GM21515 (cell line): ENCODE measurements around the gene DDX20.
"Not testable (repeated sequence)": the region's sequence is repeated elsewhere in the genome, so short reads cannot be mapped to it uniquely, and the experiment has no call there.

Source experiments
- ATAC-seq: cut with Tn5 transposase; IDR thresholded peaks from one replicate; pipeline ENCODE4 v1.9.1; 2021; ENCODE audit not compliant: unreplicated experiment

The DDX20 gene

GRCh38 chr1:111786669-111787207 lies 31.0 kb downstream of the DDX20 start:
- no peak for ATAC-seq

DNA sequence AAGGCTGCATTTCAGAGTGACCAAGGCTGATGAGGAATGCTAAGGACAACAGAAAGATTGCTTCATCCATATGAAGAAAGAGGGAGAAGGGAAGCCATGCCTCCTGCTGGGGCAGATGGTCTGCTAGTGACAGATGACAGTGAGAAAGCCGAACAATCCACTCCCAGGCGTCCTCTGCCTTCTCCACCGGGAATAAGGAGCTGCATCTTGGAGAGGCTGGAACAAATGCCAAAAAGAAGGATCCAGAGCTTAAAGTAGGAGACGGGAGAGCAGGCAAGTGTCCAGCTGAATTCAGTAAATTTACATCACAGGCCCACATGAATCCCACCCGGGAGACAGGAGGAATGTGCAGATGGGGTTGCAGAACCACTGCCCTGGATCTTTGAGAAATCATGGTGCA lies 33.4 kb downstream of the DDX20 start:
- no peak for ATAC-seq

DNA sequence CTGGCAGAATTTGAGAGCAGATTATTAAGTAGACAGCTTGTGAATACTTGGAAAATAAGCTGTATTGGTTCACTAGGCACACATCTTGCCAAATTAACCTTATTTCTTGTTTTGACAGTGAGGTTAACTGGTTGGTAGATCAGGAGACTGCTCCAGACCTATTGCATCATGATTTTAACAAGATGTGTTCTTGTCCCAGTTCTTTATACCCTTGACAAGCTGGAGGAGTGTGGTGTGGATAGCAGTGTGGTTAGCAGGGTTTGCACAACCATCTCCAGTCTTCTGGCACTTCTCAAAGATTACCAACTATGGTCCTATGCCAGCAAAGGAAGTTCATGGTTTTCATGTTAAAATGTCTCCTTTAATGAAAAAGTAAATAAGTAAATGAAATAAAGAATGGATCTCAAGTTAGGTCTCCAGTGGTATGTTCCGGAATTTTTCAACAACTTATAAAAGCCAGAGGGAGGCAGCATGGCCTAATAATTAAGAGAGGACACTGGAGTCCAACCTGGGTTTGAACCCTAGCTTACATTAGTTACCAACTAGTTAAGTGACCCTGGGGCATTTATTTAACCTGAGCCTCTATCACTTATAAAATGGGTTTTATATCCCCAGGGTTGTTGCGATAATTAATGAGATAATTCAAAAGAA lies 34.1 kb downstream of the DDX20 start:
- ATAC-seq: no peak

DNA sequence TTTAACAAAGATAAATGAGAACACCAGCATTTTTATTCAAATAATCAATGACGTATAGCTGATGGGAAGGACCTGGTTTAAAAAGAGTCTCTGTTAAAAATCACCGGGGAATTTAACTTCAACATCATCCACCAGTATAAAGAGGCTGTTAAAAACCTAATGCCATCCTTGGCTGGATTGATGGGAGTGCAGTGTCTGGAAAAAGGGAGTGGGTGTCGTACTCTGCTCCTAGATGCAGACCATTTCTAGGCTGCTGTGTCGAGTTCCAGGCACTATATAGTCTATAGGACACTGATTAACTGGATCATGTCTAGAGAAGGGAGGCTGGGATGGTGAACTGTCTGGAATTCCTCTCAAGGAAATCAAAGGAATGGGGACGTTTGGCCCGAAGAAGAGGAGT lies 36.1 kb downstream of the DDX20 start:
- ATAC-seq: no peak

GRCh38 chr1:111792249-111792648 lies 36.5 kb downstream of the DDX20 start:
- no peak for ATAC-seq

GRCh38 chr1:111793923-111794322 lies 38.2 kb downstream of the DDX20 start:
- no peak for ATAC-seq

DNA sequence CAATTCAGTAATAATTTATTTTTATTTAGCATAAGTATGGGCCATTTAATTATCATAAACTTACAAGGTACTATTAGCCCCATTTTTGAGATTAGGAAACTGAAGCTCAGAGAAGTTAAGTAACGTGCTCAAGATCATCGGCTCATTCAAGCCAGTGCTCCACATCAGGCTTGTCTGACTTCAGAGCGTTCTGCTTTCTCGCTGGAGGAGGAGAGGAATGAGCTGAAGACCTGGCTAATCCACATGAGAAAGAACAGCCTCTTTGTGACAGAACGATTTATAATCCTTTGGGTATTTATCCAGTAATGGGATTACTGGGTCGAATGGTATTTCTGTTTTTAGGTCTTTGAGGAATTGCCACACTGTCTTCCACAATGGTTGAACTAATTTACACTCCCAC lies 39.7 kb downstream of the DDX20 start:
- no peak for ATAC-seq

DNA sequence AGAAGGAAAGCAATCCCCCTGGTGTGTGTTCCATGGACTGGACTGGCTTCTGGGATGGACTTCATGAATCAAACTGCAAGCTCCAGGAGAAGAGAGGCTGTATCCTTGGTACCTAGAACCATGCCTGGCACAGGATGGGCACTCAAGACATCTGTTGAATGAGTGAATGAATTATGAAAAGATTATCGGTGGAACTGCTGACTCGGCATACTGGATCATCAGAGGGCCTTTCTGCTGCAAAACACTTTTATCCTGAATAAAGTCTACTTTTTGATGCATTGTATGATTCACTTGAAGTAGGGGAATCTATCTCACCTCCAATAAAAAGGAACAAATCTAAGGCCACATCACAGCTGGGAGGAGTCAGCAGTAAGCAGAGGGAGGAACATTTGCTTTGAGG lies 42.9 kb downstream of the DDX20 start:
- no peak for ATAC-seq

DNA sequence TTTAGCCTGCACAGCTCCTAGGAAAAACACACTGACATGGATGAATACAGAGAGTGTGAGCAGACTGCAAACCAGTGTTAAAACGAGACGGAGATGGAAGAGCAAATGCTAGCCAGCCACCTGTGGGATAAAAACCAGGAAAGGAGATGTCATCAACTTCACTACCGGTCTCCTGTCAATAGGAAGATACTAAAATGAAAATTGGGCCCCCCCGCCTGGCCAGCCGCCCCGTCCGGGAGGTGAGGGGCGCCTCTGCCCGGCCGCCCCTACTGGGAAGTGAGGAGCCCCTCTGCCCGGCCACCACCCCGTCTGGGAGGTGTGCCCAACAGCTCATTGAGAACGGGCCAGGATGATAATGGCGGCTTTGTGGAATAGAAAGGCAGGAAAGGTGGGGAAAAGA lies 44.0 kb downstream of the DDX20 start:
- ATAC-seq: not testable (repeated sequence)

DNA sequence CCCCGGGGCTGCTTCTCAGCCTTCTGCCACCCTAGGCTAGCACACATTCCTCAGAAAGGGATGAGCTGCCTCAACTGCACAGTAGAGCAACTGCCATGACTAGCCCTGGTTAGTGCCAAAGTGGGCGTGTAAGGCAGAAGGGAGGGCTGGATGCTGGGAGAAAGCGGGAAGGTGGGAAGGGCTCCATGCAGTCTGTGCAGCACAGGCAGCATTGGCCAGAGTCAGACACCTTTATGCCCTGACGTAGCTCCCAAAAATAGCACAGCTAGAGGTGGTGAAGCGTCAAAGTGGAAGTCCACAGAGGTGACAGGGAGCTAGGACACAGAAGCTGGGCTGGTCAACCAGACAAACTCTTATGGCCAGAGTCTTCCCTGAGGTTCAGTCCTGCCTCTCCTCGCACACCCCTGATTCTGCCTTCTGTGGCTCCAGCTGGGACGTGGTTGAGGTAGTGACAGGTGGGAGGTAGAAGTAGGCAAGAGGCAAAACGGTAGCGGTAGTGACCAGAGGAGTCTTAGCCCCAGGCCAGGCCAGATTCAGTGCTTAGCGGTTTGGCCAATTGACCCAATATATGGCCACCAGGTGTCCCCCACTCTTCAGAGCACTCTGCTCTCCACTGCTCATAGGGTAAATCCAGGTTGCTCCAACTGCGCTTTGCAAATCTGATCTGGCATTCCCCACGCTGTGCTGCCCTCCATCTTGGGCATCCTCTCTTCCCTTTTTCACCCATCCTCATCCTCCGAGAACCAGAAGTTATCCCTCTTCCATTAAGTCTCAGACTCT lies 45.6 kb downstream of the DDX20 start:
- no peak for ATAC-seq

DNA sequence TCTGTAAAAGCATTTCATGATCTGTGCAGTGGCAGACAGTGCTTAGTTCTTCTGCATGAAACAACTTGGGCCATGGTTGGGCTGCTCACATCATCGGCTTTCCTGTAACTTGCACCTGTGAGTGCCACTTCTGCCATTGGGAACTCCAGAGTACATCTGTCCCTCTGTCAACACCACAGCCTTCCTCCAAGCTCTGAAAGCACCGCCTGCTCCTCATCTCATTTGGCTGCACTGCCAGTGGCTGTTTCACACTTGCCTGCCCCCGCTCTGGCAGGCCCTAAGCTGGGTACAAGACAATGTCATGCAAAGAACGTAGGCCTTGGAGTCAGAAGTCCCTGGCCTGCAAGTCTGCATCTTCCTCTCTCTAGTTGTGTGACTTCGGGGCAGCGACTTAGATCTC lies 46.4 kb downstream of the DDX20 start:
- no peak for ATAC-seq

- ATAC-seq: no peak
These were observed 47.3 kb downstream of the DDX20 start for GRCh38 chr1:111802984-111803383.

DNA sequence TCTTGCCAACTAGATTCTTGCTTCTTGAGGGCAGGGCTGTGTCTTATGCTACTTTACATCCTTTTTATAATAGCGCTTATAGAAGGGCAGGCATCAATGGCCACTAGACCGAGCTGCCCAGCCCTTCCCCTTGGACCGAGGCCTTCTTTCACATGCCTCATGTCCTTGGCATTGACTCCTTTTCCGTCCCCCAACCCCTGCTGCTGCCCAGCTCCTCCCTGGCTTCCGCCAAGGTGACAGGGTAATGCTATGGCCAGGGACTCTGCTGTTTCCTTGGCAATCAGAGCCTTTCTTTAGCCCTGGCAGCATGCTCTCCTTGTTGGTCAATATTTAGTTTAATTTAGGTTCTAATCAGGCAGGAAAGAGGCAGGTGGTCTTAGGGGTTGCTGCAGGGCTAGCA lies 48.2 kb downstream of the DDX20 start:
- ATAC-seq: no peak

GRCh38 chr1:111804776-111805175 lies 49.1 kb downstream of the DDX20 start:
- ATAC-seq: no peak

GRCh38 chr1:111805251-111805650 lies 49.5 kb downstream of the DDX20 start:
- no peak for ATAC-seq

- ATAC-seq: no peak
These were observed 56.2 kb downstream of the DDX20 start for GRCh38 chr1:111811891-111812290.

DNA sequence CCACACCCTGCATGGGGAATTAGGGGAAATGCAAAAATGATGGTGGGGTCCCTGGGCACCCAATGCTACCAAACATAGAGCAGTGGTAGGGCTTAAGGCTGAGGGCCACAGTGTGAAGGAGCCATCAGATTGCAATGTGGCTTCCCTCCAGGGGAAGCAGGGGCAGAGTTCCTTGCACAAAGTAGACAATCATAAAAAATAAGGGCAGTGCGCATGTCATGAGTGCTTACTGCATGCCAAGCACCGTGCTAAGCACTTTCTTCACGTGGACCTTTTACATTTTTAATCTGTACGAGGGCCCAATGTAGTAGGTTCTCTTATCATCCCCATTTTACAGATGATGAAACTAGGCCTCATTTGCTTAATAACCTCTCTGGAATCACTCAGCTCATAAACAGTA lies 56.6 kb downstream of the DDX20 start:
- ATAC-seq: no peak

DNA sequence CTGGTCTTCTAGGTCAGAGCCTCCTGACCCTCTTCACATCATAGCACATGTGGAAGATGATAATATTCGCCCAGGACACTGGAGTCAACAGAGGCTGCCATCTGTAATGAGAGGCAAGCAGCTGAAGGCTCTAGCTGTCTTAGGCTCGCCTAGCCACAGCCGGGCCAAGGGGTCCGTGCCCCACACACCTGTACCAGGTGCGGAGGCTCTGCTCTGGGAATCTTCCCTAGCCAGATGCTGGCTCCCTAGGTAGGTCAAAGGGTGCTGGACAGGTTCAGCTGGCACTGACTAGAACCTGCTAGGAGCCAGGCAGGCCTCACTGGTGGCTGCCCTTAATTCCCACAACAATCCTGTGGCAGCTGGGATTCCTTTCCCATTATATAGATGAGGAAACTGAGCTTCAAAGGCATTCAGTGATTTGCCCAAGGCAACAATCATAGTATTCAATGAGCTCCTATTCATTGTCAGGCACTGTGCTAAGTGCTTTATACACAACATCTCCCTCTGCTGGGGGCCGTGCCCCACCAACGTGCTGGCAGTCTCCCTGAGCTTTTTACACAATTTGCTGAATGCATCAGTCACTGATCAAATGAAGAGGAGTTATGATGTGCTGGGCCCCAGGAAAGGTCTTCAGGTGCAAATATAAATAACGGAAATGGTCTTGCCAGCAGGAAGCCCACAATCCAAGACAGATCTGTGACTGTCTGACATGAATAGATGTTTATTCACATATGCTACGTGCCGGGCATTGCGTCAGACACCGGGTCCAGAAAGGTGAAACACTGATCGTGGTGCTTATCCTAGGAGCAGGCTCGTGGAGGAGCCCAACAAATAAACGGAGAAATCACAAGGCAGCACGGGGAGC lies 58.0 kb downstream of the DDX20 start:
- ATAC-seq: no peak

- no peak for ATAC-seq
These were observed 58.6 kb downstream of the DDX20 start for GRCh38 chr1:111814305-111814628.

DNA sequence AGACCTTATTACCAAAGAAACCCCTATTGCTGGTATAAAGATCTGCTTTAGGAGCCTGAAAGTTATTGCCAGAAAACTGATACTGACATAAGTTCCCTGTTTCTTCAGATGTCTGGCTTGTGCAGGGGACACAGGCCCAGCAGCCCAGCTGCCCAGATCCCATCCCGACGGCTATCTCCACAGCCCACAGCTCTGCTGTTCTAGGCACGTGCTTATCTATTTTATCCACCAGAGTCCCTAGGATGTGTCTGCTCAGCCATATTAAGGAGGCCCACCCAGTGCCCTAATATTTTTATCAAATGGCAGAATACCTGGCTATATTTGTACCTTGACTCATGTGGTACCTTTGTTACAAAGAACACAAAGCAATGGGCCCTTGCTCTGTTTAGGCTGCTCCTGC lies 58.9 kb downstream of the DDX20 start:
- ATAC-seq: no peak
